ENCODE data around the gene C1orf21. TPM values are rescaled to one million over a fixed set of nuclear protein-coding genes. Genes with fewer than 3 reads are reported as not detected.

Gene C1orf21
- total and polyA plus RNA-seq, 2 donors (not counting 1 experiment from before 2014, with no cell fraction given) = under 0.01 to 0.32 TPM

DNA sequence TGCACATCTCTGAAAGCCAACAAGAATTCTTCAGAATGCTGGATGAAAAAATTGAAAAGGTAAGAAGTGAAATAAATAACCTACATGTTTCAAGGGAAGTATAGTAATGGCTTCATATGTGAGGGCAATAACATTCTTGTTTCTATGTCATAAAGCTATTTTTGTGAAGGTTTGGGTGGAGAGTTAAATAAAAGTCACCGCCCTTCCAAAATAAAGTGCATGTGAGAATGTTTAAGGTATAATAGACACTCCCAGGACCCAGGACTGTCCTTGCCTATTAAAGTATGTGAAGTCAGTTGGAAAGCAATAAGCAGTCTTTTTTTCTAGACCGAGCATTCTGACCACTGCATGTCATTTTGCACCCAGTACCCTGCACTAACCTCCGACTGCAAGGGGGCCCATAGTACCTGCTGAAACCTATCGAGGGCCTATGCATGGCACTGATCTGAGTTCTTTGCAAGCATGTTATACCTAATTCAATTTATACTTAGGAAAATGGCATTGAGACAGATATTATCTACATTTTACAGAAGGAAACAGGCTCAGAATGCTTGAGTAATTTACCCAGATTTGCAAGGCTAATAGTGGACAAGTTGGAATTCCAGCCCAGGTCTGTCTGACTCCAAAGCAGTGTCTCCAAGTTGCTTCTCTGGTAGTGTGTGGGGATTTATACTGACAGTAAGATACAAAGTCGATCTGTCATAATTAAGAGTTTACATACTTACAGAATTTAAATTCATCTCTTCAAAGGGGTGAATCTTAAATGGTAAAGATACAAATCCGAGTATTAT lies 211.8 kb downstream of the C1orf21 start:
- H3K27me3 Mint-ChIP-seq = peaks cover 2% of the 10 kb centered on the region

More for the DNA sequence above, 211.8 kb downstream of the C1orf21 start:
- Histone ChIP-seq H3K4me1 (ENCODE audit: control insufficient read depth in 2 of 2, insufficient read depth in 2 of 2, low read length in 2 of 2) (no peaks in the 10 kb centered on the region), H3K27me3 (replicated peaks in 1 of 4; ENCODE audit: control extremely low read depth in 1 of 4, control insufficient read depth in 3 of 4, insufficient read depth in 4 of 4, low read length in 3 of 4) (no peaks in the 10 kb centered on the region), H3K27ac (ENCODE audit: low read length in 2 of 2) (no peak overlapping the region), H2AFZ (ENCODE audit: insufficient read depth, low read depth, low read length, poor library complexity, severe bottlenecking) (no peak overlapping the region), H3K4me2 (replicated peaks; ENCODE audit: low read depth, low read length, poor library complexity, severe bottlenecking) (no peak overlapping the region), H3K9ac (ENCODE audit: low read length) (no peak overlapping the region), H3K9me3 (ENCODE audit: control extremely low read depth in 1 of 3, control insufficient read depth in 2 of 3, insufficient read depth in 1 of 3, low read length in 2 of 3) (no peaks in the 10 kb centered on the region), H3K4me3 (ENCODE audit: control extremely low read depth in 1 of 5, extremely low read depth in 1 of 5, insufficient read depth in 1 of 5, low read depth in 2 of 5, low read length in 4 of 5) (no peak overlapping the region), H3K36me3 (replicated peaks in 1 of 2; ENCODE audit: control extremely low read depth in 1 of 2, control insufficient read depth in 1 of 2, extremely low read depth in 1 of 2, insufficient read depth in 2 of 2, low read length in 1 of 2) (no peaks in the 10 kb centered on the region), H3K79me2 (ENCODE audit: control insufficient read depth, insufficient read depth, low read length) (no peaks in the 10 kb centered on the region), H4K20me1 (ENCODE audit: control insufficient read depth, insufficient read depth, low read length, poor library complexity, severe bottlenecking) (no peaks in the 10 kb centered on the region)
- DNase-seq = no peak
- ChIA-PET CTCF (no interaction called here), POLR2A (no interaction called here)
- intact Hi-C loops (cut with micrococcal nuclease) = no loop called here
- H3K4me1 Mint-ChIP-seq = no peaks in the 10 kb centered on the region
- no peaks in the 10 kb centered on the region for H3K9me3 Mint-ChIP-seq (ENCODE audit: insufficient read depth)
- ATAC-seq (ENCODE audit: low read depth) = no peak
- TF ChIP-seq EZH2 (IDR thresholded peaks at IDR 0.05; ENCODE audit: borderline replicate concordance, insufficient read depth, low read depth, low read length, poor library complexity, severe bottlenecking) = no peak
- TF ChIP-seq, protein P1, sequence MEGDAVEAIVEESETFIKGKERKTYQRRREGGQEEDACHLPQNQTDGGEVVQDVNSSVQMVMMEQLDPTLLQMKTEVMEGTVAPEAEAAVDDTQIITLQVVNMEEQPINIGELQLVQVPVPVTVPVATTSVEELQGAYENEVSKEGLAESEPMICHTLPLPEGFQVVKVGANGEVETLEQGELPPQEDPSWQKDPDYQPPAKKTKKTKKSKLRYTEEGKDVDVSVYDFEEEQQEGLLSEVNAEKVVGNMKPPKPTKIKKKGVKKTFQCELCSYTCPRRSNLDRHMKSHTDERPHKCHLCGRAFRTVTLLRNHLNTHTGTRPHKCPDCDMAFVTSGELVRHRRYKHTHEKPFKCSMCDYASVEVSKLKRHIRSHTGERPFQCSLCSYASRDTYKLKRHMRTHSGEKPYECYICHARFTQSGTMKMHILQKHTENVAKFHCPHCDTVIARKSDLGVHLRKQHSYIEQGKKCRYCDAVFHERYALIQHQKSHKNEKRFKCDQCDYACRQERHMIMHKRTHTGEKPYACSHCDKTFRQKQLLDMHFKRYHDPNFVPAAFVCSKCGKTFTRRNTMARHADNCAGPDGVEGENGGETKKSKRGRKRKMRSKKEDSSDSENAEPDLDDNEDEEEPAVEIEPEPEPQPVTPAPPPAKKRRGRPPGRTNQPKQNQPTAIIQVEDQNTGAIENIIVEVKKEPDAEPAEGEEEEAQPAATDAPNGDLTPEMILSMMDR (IDR thresholded peaks at IDR 0.05) = no peak
- H3K27ac Mint-ChIP-seq = no peak overlapping the region
- WGBS (ENCODE audit: insufficient coverage) = 100% methylated on average over 2 of the region's 6 CpGs
- no peak overlapping the region for H3K4me3 Mint-ChIP-seq
